Breast epithelium (tissue), 4 donors: ENCODE measurements around the gene OBP2A. TPM values are rescaled to one million over a fixed set of nuclear protein-coding genes. Genes with fewer than 3 reads are reported as not detected.
"Not testable (repeated sequence)": the region's sequence is repeated elsewhere in the genome, so short reads cannot be mapped to it uniquely, and the experiment has no call there.

Source experiments
- DNase-seq, 2 donors: peaks; one replicate each; pipeline ENCODE4 v3.0.0-alpha.2; 2019; ENCODE audit warnings: low spot score in 2 of 2
- H3K27ac ChIP-seq, 2 donors: fragments of 200-600 bp; sonication (generic) in 1 of 2; one replicate each; pipeline ENCODE4 v1.5.1; 2016 to 2019; ENCODE audit warnings: mild to moderate bottlenecking in 1 of 2
- H3K27me3 ChIP-seq, 2 donors: fragments of 200-600 bp; sonication (generic) in 1 of 2; one replicate each; pipeline versions ENCODE4 v1.5.1 to v1.6.0; 2017 to 2019; ENCODE audit warnings: control low read depth in 1 of 2, mild to moderate bottlenecking in 1 of 2
- H3K36me3 ChIP-seq: fragments of 200-600 bp; one replicate; pipeline ENCODE4 v1.5.1; 2019
- H3K4me1 ChIP-seq, 2 donors: fragments of 200-600 bp; sonication (generic); one replicate each; pipeline ENCODE4 v1.5.1; 2016 to 2019; ENCODE audit warnings: control low read depth in 1 of 2
- H3K4me3 ChIP-seq, 3 donors: fragments of 200-600 bp; sonication (generic); 1 replicate in 2 of 3; 2 replicates in 1 of 3; pipeline ENCODE4 v1.5.1; 2016 to 2019; ENCODE audit warnings: mild to moderate bottlenecking in 3 of 3, moderate library complexity in 2 of 3
- H3K9me3 ChIP-seq, 2 donors: fragments of 200-600 bp; sonication (generic) in 1 of 2; one replicate each; pipeline ENCODE4 v1.5.1; 2016 to 2019; ENCODE audit warnings: control low read depth in 1 of 2
- POLR2A ChIP-seq: fragments of 450-650 bp; IDR thresholded peaks from one replicate; pipeline ENCODE4 v1.6.1; 2016; ENCODE audit warnings: antibody characterized with exemption, mild to moderate bottlenecking, moderate library complexity
- POLR2AphosphoS5 ChIP-seq, 3 donors: sonication (generic); formaldehyde crosslinking; IDR thresholded peaks; one replicate each; pipeline ENCODE4 v1.6.1; 2017; ENCODE audit warnings: antibody characterized with exemption in 3 of 3
- intact Hi-C: fragments of 100-400 bp; cut with DNase I; formaldehyde crosslinking; loops from one replicate; pipeline ENCODE4 v1.15.1; 2023; ENCODE audit warnings: low total_unique reads
- total RNA-seq, 3 donors: library from RNA; depleted of rRNA; stranded (reverse); fragments of >200 nt; gene quantifications; one replicate each; pipeline ENCODE4 v1.1.0, GENCODE V29; 2016
- TF ChIP-seq, protein P1 (sequence below), 3 donors: fragments of 450-650 bp; IDR thresholded peaks; one replicate each; pipeline ENCODE4 v1.5.1; 2016 to 2017; ENCODE audit warnings: antibody characterized with exemption in 3 of 3, mild to moderate bottlenecking in 3 of 3, moderate library complexity in 3 of 3

Gene OBP2A
- total RNA-seq, 3 donors from 2014 or later: not detected

DNA sequence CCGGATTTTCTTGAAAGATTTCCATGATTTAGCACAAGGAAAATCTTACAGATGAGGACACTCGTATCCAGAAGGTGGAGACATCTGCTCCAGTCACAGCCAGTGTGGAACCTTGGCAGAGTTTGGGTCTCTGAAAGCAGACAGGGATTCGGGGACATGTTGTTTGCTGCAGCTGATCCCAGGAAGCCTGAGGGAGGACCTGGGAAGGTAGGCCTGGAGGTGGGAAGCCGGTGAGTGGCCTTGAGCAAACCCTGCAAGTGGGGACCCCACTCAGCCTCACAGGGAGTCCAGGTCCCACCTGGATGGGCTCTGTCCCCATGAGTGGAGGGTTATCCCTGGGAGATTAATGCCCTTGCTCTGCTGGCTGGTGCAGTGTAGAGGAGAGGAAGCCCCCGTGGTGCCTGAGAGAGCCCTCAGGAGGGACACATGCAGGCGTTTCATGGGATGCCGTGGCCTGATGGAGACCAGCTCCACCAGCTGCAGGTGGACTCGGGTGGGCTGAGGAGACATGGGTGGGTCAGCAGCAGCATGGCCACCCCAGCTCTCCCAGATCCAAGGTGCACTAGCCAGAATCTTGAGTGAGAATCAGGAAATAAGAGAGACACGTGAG lies 37.6 kb upstream of the OBP2A start:
- DNase-seq: peak in 1 of 2 donors; percentile 12
- Histone ChIP-seq H3K27me3 (no peaks in the 10 kb centered on the region), H3K4me1 (no peaks in the 10 kb centered on the region), H3K4me3 (no peak overlapping the region), H3K27ac (no peak overlapping the region), H3K9me3 (peaks cover 8% of the 10 kb centered on the region in 2 donors), H3K36me3 (no peaks in the 10 kb centered on the region)
- no peak for TF ChIP-seq POLR2AphosphoS5 (IDR thresholded peaks at IDR 0.05)
- TF ChIP-seq, protein P1, sequence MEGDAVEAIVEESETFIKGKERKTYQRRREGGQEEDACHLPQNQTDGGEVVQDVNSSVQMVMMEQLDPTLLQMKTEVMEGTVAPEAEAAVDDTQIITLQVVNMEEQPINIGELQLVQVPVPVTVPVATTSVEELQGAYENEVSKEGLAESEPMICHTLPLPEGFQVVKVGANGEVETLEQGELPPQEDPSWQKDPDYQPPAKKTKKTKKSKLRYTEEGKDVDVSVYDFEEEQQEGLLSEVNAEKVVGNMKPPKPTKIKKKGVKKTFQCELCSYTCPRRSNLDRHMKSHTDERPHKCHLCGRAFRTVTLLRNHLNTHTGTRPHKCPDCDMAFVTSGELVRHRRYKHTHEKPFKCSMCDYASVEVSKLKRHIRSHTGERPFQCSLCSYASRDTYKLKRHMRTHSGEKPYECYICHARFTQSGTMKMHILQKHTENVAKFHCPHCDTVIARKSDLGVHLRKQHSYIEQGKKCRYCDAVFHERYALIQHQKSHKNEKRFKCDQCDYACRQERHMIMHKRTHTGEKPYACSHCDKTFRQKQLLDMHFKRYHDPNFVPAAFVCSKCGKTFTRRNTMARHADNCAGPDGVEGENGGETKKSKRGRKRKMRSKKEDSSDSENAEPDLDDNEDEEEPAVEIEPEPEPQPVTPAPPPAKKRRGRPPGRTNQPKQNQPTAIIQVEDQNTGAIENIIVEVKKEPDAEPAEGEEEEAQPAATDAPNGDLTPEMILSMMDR (IDR thresholded peaks at IDR 0.05): no peak
- no peak for TF ChIP-seq POLR2A
- intact Hi-C loops: no loop called here

DNA sequence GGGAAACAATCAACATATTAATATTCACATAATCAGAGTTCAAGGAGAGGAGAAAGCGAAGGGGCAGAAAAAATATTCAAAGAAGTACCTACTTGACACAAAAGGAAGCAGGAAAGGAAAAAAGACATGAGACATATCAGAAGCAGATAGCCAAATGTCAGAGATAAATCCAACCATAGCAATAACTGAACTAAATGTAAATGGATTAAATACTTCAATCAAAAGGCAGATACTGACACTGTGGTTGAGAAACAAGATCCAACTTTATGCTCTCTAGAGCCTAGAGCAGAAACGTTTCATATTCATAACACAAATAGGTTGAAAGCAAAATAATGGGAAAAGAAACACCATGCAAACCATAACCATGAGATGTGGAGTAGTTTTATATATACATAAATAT lies 36.5 kb upstream of the OBP2A start:
- TF ChIP-seq, protein P1 (IDR thresholded peaks at IDR 0.05): no peak
- no peak for TF ChIP-seq POLR2AphosphoS5 (IDR thresholded peaks at IDR 0.05)
- TF ChIP-seq POLR2A: no peak
- Histone ChIP-seq H3K27ac (no peak overlapping the region), H3K9me3 (peaks cover 8% of the 10 kb centered on the region in 2 donors), H3K27me3 (peaks cover 0 to under 1% of the 10 kb centered on the region in 2 donors), H3K36me3 (no peaks in the 10 kb centered on the region), H3K4me3 (no peak overlapping the region), H3K4me1 (no peaks in the 10 kb centered on the region)
- intact Hi-C loops: no loop called here
- DNase-seq: no peak

DNA sequence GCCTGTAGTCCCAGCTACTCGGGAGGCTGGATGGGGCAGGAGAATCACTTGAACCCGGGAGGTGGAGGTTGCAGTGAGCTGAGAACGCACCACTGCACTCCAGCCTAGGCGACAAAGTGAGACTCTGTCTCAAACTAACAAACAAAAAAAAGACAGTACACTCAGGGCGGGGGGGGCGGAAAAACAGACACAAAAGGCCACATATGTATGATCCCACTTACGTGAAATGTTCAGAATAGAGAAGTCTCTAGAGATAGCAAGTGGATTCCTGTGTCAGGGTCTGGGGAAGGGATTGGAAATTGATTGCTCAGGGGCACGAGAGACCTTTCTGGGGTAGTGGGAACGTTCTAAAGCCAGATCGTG lies 33.7 kb upstream of the OBP2A start:
- H3K4me1 ChIP-seq: no peaks in the 10 kb centered on the region
- no peak overlapping the region for H3K27ac ChIP-seq
- TF ChIP-seq POLR2AphosphoS5 (IDR thresholded peaks at IDR 0.05): no peak
- TF ChIP-seq POLR2A: no peak
- TF ChIP-seq, protein P1 (IDR thresholded peaks at IDR 0.05): no peak
- intact Hi-C loops: no loop called here
- H3K36me3 ChIP-seq: no peaks in the 10 kb centered on the region
- peaks cover 8% of the 10 kb centered on the region in 2 donors for H3K9me3 ChIP-seq
- DNase-seq: no peak
- no peak overlapping the region for H3K4me3 ChIP-seq
- H3K27me3 ChIP-seq: peaks cover 0 to 8% of the 10 kb centered on the region in 2 donors

DNA sequence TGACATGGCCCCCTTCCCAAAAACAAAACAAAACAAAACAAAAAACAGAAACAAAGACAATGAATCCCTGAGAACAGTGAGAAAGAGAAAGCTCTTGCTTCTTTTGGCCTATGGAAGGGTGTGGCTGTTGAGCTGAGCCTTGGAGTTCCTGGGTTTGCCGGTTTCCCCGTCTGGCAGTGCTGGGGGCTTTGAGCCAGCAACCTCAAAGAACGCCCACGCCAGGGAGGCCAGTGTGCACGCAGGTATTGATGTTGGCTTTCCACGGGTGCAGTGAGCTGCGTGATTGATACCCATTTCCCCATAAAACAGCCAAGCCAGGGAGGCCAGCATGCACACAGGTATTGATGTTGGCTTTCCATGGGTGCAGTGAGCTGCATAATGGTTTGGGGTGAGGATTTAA lies 33.0 kb upstream of the OBP2A start:
- Histone ChIP-seq H3K4me3 (no peak overlapping the region), H3K27ac (no peak overlapping the region), H3K4me1 (no peaks in the 10 kb centered on the region), H3K9me3 (peaks cover 8% of the 10 kb centered on the region in 2 donors), H3K27me3 (peaks cover 0 to 8% of the 10 kb centered on the region in 2 donors), H3K36me3 (no peaks in the 10 kb centered on the region)
- no peak for TF ChIP-seq POLR2AphosphoS5 (IDR thresholded peaks at IDR 0.05)
- TF ChIP-seq, protein P1 (IDR thresholded peaks at IDR 0.05): no peak
- no peak for TF ChIP-seq POLR2A
- DNase-seq: no peak
- intact Hi-C loops: no loop called here

DNA sequence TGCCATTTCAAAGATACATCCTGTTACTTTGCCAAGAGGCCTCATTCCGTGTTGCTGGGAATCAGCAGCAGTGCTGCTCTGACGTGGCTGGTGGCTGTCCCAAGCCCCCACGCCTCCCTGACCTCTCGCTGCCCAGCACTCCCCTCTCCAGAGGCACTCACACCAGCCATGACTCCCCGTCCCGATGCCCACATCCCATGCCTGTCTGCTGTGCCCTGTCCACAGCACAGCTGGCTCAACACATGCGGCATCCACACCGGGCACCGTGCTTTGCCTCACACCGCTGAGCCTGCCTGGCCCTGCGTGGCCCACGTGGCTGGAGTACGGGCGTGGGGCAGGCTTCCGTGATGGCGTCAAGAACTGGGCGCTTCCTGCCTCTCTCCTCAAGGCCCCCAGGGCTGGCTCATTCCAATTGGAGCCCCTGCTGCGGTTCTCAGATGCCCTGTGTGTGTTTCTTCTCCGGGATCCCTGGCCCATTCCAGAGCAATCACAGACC lies 32.5 kb upstream of the OBP2A start:
- DNase-seq: no peak
- TF ChIP-seq, protein P1 (IDR thresholded peaks at IDR 0.05): no peak
- TF ChIP-seq POLR2A (no peak), POLR2AphosphoS5 (IDR thresholded peaks at IDR 0.05) (no peak)
- intact Hi-C loops: no loop called here

DNA sequence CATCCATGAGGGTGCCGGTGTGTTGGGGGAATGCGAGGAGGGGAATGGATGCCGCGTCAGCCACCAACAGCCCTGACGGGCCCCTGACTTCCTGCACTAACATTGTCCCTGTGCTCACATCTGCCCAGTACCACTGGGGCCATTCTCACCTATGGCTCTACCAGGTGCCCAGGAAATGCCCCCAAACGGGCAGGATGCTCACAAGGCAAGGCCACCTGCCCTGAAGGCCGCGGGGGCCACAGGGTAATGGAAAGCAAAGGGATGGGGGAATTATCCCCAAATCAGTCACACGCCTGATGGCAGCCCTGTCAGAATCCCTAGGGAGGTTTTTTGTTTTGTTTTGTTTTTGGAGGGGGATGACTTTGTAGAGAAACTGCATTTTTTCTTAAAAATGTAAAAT lies 32.0 kb upstream of the OBP2A start:
- not testable (repeated sequence) for H3K27ac ChIP-seq, H3K9me3 ChIP-seq

More for the DNA sequence above, 32.5 kb upstream of the OBP2A start:
- peaks cover 5 to 8% of the 10 kb centered on the region in 2 donors for H3K9me3 ChIP-seq
- peaks cover 0 to 8% of the 10 kb centered on the region in 2 donors for H3K27me3 ChIP-seq
- no peak overlapping the region for H3K4me3 ChIP-seq
- no peaks in the 10 kb centered on the region for H3K4me1 ChIP-seq
- H3K36me3 ChIP-seq: no peaks in the 10 kb centered on the region
- no peak overlapping the region for H3K27ac ChIP-seq

More for the DNA sequence above, 32.0 kb upstream of the OBP2A start:
- H3K36me3 ChIP-seq, intact Hi-C loops, H3K27me3 ChIP-seq, H3K4me1 ChIP-seq, H3K4me3 ChIP-seq, DNase-seq: not testable (repeated sequence)
